GM18508 (cell line): ENCODE measurements around the gene KNDC1.

Experiments used
- ATAC-seq: cut with Tn5 transposase; IDR thresholded peaks from one replicate; pipeline ENCODE4 v1.9.1; 2021; ENCODE audit warnings: moderate number of reproducible peaks; ENCODE audit not compliant: insufficient read depth, unreplicated experiment

The KNDC1 gene

GRCh38 chr10:133201948-133202725 lies 42.1 kb downstream of the KNDC1 start:
- no peak for ATAC-seq

GRCh38 chr10:133202778-133203651 lies 43.0 kb downstream of the KNDC1 start:
- ATAC-seq, result no peak

GRCh38 chr10:133203652-133204195 lies 43.7 kb downstream of the KNDC1 start:
- ATAC-seq, result no peak

GRCh38 chr10:133204226-133205015 lies 44.4 kb downstream of the KNDC1 start:
- no peak for ATAC-seq

DNA sequence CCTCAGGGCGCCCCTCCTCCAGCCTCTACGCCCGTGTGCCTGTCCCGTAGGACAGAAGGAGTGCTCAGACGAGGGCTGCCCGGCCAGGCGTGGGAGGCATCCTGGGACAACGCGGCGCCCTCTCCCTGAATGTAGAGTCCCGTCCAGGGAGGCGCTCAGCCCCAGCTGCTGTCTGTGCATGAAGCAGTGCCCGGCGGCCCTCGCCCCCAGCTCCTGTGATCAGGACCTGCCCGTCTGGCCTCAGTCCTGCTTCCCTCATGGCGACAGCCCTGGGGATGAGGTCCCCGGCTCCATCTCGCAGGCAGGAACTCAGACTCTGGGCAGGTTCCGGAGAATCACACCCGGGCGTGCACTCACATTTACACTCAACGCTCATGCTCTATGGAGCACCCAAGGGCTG lies 45.1 kb downstream of the KNDC1 start:
- ATAC-seq, result no peak

DNA sequence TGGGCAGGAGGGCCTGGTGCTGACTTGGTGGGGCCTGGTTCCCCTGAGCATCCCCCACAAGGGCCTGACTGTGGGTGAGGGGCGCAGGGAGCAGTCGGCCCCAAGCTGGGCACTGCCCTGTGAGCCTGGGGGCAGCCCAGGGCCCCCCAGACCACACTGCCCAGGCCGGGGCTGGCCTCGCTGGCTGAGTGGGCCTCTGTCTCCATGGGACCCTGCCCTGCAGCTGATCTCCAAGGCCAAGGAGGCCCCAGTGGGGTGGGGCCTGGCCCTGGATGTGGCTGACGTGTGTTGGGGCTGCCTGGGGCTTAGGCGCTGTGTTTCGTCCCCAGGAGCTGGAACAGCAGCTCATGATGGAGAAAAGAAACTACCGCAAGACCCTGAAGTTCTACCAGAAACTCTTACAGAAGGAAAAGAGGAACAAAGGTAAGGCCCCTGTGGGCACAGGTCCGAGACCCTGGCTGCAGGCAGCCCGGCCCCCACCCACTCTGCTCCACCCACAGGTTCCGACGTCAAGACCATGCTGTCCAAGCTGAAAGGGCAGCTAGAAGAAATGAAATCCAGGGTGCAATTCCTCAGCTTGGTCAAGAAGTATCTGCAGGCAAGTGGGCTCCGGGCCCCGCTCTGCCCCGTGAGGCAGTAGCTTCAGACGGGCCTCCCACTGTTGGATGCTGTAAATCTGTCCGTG lies 46.5 kb downstream of the KNDC1 start:
- no peak for ATAC-seq

DNA sequence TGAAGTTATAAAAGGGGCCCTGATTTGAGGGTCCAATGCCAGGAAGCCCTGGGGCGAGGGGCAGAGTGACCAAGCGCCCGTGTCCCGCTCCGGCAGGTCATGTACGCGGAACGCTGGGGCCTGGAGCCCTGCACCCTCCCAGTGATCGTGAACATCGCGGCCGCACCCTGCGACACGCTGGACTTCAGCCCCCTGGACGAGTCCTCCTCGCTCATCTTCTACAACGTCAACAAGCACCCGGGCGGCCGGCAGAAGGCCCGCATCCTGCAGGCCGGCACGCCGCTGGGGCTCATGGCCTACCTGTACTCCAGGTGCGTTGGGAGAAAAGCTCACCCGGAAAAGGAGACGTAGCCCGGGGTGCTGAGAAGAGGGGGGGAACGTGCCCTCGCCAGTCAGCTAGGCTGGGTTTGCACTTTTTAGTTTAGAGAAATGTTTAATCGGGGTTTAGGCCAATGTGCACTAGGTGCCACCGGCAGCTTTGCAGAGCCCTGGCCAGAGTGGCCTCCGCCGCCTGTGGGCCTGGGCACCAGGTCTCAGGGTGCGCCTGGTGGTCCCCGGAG lies 47.1 kb downstream of the KNDC1 start:
- no peak for ATAC-seq

DNA sequence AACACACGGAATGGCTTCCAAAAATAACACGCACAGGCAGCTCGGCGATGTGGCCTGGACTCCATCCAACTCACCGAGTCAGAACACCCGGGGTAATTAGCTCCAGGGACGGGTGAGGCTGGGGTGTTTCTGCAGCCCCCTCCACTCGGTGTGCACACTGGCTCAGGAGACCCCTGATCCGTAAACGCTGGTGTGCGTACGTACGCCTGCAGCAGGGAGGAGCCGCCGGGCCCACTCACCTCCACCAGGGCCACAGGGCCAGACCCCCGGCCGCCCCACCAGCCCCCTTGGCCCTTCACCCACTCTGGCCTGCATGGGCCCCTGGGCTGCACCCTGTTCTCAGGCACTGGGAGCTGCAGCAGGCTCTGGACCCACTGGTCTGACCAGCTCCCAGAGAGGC lies 47.6 kb downstream of the KNDC1 start:
- no peak for ATAC-seq

- no peak for ATAC-seq
Observed at GRCh38 chr10:133208466-133208865, 48.4 kb downstream of the KNDC1 start.

GRCh38 chr10:133209117-133209516 lies 49.1 kb downstream of the KNDC1 start:
- ATAC-seq, result no peak

DNA sequence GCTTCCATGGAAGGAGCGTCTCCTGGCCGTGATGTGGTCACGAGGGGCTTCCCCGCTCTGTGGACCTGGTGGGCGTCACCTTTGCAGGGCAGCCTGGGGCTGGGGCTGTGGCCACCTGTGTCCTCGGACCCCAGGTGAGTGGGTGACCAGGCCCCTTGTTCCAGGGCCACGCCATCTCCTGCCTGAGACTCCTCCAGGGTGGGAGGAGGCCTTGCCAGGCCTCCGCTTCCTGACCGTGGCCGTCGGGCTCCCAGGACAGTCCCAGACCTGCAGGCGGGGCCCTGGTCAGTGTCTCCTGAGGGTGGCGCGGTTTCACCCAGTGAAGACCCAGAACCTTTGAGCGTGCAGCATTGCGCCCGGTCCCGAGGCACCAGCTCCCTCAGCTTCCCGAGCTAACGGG lies 49.6 kb downstream of the KNDC1 start:
- no peak for ATAC-seq

GRCh38 chr10:133210398-133211140 lies 50.5 kb downstream of the KNDC1 start:
- ATAC-seq, result no peak

DNA sequence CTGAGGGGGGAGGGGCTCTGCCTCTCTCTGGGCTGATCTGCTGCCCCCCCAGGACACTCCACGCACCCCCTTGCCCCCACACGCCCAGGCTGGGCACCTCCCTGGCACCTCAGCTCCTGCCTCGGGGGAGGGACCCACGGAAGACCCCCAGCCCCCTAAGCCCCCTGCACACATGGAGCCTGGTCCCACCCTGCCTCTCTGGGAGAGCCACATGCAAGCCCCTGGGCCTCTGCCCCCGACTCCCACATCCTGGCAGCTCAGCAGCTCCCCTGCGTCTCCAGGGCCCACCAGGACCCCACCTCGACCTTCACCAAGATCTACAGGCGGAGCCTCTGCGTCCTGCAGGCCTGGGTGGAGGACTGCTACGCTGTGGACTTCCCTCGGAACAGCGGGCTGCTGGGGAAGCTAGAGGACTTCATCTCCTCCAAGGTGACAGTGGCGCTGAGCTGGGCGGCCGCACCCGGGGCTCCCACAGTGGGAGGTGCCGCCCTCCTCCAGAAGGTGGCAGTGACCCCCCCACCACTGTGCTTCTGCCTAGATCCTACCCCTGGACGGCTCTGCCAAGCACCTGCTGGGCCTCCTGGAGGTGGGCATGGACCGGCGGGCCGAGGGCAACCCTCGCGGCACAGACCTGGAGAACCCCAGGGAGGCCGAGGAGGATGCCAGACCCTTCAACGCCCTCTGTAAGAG lies 51.3 kb downstream of the KNDC1 start:
- no peak for ATAC-seq

- no peak for ATAC-seq
Observed at GRCh38 chr10:133211959-133212852, 52.2 kb downstream of the KNDC1 start.

GRCh38 chr10:133212853-133213494 lies 53.0 kb downstream of the KNDC1 start:
- ATAC-seq, result no peak

GRCh38 chr10:133213641-133214467 lies 53.8 kb downstream of the KNDC1 start:
- ATAC-seq, result no peak
